DMS 273 treated with DMSO at 0.1 percent for 48 hours (cell line): Measurements from ENCODE around the gene DENND1A.
"Not testable (repeated sequence)": the region's sequence is repeated elsewhere in the genome, so short reads cannot be mapped to it uniquely, and the experiment has no call there.

ENCODE experiments used
- DNase-seq: peaks from one replicate; lab custom pipeline; 2025; lab: John Stamatoyannopoulos, UW

DENND1A gene

DNA sequence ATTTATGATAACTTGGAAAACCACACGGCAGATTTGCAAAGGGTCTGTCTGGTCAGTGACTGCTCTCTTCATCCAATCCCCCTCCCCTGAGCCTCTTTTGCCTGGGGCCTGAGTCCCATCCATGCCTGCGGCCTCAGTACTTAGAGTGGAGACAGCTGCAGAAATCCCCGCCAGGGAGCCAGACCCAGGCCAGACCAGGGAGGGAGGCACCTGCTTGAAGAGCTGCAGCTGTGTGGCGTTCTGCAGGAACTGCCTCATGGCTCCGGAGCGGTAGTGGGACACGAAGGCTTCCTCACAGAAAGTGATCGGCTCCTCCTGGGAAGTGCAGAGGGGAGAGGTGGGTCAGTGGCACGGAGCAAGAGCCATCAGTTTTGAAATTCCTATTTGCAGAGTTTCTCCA, 472.3 kb downstream of the DENND1A start:
- no peak for DNase-seq

DNA sequence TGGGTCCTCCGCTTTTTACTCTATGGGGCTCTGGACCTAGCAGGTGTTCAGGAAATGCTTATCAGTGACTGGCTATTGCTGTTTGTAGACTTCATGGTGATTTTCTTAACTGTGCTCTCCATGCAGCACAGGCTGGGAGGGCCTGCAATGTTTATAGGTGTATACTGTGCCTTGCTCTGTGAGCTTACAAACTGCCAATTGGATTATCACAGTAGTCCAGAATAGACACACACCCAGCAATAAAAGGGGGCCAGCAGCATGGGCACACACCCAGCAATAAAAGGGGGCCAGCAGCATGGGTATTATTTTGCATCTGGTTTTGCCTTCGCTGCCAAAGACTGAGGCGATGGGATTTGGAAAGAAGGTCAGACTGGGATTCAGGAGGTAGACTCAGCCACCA, 473.9 kb downstream of the DENND1A start:
- DNase-seq: no peak

DNA sequence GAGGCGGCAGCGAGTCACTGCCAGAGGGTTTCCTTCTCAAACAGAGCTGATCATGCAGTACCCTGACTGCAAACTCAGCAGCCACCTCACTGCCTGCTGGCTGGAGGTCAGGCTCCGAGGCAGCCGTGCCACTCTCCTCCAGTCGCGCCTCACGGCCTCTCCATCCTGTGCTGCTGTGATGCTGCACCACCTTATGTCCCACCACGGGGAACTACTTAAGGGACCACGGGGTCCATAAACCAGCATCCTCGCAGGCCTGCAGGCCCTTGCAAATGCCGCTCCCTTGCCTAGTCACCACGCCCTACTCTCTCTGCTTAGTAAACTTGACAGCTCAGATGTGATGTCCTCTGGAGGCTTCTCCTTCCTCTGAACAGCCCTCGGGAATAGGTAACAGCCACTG, 474.7 kb downstream of the DENND1A start:
- DNase-seq: no peak

DNA sequence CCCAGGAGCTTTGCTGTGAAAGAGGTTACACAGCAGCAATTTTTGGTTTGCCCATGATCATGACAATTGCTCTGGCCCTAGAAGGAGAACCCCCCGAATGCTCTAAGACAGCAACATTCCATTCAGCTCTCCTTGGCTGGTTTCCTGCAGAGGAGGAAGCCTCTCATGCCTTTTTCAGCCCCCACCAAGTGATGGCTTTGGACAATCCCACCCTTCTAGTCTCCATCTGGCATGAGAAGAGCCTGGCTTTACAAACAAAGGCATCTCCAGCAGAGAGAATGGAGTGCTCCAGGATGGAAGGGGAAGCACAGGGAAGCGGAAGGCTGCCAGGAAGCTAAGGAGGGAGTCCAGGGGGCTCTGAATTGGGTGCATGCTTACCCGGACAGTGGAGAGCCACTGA, 475.6 kb downstream of the DENND1A start:
- DNase-seq: no peak

DNA sequence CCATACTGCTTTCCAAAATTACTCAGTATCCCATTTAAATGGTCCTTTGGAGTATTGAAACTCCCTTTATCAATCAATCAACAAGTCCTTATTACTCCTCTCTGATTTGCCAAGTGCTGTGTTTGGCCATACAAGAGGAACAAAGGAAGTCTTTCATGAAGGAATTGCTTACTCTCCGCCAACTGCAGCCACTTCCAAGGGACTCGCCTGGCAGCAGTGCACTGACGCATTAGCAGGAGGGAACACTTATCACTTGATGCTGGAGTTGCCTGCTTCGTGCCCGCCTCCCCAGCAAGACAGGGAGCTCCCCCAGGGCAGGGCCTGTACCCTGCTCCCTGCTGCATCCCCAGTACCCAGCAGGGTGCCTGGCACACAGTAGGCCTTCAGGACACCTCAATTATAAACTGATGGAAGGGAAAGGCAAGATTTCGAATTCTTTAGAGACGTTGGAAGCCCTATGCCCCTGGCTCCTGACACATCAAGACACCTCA, 476.1 kb downstream of the DENND1A start:
- DNase-seq: no peak

DNA sequence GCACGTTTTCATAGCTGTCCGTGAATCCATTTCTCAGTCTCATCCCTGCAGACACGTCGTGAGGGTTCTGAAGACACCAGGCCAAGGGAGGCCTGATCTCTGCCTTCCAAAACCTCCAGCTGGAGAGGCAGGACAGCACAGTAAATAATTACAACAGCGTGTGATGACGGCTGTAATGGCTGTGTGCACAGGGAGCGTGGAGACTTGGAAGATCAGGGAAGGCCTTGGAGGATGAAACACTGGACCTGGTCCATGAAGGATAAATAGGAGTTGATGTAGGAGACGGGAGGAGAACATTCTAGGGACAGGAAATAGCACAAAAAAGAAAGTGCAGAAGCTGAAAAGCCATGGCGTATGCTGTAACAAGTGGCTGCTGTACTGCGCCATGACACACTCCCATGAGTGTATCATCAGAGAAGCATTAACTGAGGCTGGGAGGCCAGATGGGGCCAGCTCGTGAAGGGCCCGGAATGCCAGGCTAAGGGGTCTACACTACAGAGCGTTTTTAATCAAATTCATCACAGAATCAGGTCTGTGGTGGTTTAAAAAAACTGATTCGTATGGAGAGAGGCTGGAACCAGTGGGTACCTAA, 476.8 kb downstream of the DENND1A start:
- no peak for DNase-seq

DNA sequence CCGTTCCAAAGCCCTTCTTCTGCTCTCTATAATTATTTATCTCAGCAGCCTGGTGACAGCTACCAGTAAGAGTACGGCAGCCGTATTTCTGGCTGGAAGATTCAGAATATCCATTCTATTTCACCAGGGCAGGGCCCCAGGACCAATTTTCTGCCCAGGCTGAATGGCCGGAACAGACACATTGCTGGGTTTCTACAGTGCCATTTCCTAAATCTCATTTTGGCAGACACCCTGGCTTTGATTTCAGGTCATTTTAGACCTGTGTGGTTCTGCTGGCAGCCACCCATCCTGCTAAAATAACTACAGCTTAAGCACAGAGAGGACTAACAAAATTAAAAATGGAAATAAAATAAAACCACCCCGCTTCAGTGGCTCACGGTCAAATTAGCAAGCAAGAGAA, 478.9 kb downstream of the DENND1A start:
- DNase-seq: no peak

DNA sequence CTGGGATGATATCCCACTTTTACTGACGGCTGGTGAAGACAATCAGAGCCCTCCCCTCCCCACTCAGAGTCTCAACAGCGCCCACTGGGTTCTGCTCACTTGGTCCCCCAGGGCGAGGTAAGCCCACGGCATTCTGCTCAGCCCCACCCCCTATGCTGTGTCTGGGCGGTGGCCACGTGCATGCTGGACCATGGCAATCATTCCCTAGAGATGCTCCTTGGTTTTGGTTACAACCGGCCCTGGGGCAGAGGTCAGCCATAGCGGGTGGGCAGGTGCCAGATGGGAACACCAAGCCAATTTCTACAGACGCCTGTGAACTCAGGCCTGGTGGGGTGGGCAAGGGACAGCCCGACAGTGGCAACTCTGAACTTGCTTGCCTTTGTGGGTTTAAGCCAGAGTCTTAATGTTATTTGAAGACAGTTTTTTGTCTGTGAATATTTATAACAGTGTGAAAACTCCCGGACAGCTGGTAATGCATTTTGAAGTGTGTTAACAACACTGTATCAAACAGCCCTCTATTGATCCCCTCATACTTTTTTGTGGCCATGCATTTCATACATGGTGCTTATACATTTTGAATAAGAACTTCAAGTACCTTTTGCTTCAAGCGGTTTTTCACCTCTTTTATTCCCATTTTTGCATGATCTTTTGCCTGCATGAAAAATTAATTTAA, 479.7 kb downstream of the DENND1A start:
- no peak for DNase-seq

DNA sequence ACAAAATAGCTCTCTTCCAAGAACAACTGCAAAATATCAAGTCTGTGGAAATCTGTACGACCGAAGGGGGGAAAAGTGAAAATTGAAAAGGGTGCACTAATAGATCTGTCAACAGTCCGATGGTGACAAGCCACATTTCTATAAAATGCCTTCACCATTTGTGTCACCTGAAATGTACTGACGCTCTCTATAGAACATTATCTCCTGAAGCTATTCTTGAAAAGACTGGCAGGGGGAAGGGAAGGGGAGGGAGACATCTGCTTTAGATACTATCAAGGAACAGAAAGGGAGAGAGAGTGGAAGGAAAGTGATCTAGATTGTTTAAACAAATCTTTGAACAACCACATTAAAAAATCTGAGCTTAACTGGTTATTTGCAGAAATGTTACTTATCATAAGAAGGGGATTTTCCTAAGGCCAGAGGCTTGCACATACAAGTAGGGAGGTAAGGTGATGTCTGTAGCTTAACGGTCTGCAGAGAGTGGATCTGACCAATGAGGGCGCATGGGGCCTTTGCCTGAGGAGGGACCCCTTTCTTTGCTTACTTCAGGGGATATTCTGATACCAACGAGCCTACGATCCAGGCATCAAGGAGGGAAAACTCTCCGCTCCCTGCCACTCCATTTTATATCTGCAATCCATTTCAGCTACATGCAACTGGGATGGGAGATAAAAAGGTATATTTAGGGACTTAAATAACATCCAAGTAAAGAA, 481.8 kb downstream of the DENND1A start:
- no peak for DNase-seq

DNA sequence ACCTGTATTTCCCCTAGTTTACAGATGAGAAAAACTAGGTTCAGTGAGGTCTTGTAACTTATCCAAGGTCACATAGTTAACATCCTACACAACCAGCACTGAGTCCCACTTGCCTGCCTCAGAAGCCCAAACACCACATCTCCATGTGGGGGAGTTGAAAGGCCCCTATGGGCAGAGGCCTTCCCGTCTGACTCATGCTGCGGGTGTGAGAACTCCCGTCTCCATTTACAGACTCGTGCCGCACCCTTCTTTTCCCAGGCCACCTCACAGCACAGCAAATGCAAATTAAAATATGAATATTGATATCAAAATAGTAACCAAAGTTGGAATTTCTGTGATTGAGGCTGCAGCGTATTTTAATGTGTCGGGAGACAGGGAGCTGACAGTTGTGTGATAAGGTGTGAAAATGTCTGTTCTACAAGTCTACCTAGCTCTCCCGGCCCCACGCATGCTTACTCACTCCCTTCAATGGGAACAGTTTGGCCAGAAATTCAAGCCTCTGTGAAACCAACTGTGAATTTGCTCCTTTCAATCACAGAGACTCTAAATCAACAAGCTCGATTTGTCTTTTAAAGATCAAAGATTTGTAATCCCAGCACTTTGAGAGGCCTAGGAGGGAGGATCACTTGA, 483.8 kb downstream of the DENND1A start:
- DNase-seq: no peak

DNA sequence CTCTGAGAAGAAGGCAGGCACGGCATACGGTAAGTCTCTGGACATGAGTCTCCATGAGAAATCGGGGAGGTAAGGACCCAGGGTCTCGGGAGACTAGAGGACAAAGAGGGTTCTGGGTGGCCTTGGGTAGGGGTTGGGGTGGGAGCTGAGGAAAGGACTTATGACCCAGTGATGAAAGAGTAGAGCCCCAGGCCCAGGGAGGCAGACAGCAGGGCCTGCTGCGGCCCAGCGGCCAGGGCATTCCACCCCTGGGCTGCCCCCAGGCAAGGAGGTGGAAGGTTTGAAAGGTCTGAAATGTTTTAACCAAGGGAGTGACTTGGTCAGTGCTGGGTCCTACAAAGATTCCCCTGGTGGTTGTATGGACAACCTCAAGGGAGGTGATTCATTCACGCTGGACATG, 484.8 kb downstream of the DENND1A start:
- DNase-seq: no peak

DNA sequence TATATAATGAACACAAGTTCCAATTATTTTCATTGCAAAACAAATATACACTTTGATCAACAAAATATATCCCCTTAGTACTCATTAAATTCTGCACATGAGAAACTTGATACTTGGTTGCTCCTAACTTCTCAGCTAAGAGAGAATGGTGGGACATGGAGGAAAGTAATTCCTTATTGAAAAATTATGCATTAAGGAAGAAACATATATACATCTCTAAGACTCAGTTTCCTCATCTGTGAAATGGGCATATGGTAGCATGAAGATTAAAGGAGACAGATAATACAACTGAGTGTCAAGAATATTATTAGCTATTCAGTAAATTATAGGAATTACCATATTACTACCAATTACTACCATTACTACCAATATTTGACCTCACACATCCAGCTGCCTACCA, 488.2 kb downstream of the DENND1A start:
- no peak for DNase-seq

DNA sequence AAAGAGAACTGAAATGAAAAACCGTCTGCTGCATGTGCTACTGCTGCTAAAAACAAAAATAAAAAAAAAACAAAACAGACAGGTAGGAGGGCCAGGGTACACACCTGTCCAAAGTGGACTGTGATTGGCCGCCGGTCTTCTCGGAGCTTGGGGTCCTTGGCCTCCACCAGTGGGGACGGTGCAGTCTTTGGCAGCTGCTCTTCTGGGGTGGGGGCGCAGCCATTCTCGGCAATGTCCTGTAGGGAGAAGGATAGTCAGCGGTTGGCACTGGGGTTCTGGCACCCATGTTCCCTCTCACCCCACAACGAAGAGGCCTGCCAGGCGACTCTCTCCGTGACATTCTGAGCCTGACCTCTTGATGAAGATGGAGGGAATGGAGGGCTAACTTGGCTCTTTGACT, 489.7 kb downstream of the DENND1A start:
- DNase-seq: no peak

DNA sequence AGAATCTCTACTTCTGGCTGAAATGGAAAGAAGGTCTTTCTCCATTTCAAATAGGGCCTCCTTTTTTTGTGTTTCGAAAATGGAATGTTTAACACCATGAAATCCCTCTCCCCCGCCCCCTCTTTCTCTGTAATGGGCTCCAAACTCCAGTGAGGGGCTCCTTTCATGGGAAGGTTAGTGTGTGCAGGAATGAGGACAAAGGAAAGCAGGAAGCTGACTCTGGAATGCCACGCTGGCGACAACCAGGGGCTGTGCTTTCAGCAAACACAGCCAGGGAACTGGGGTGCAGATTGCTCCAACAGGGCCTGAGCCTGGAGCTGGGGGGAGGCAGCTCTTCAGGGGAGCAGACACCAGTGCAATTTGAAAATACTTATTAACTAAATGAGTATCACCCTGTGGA, 491.1 kb downstream of the DENND1A start:
- DNase-seq: no peak

DNA sequence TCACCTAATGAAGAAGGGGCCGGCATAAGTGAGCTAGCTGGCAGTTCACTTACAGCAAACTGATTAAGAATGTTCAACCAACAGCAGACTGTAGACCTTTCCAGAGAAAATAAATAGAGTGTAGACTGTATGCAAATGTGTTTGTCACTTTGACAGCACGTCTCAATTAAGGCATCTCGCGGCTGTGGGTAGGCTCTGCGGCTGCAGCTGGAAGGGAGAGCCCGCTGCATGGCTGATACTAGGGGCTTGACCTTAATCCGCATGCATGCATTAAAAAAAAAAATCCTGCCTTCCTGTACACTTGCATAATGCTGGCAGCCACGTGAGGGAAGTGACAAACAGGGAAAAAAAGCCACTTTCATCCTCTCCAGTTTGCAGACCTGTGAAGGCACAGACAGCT, 491.6 kb downstream of the DENND1A start:
- no peak for DNase-seq

DNA sequence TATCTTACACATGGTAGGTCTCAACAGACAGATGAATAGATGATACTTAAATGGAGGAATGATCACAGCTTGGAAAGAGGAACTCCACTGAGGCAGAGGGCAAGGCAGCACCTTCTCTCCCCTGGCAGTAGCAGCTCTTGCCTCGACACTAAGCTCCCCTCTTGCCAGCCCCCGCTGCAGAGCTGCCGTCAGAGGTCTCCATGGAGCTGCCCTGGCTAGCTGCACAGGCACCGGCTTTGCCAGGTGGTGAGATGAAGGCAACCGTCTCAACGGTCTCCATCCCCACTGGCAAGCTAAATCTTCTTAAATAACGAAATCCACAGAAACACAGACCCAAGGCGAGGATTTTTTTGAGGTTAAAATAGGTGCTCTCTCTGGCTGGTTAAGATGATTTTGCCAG, 492.7 kb downstream of the DENND1A start:
- DNase-seq: no peak

DNA sequence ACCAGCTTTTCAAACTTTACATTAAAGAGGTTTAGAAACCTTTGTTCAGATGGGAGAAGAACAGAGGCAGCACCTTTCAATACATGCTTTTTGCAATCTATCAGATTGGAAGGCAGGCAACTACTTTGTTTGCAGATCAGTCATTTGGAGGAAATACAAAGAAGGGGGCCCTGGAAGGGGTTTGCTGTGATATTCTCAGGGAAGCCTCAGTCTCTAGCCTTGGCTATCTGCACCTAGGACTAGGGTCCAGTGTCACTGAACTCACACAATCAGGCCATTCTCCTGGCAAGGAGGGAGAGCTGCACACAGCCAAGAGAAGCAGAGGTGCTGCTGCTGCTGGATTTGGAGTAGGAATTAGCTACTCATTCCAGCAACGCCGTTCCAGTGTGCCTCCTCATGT, 494.5 kb downstream of the DENND1A start:
- no peak for DNase-seq

DNA sequence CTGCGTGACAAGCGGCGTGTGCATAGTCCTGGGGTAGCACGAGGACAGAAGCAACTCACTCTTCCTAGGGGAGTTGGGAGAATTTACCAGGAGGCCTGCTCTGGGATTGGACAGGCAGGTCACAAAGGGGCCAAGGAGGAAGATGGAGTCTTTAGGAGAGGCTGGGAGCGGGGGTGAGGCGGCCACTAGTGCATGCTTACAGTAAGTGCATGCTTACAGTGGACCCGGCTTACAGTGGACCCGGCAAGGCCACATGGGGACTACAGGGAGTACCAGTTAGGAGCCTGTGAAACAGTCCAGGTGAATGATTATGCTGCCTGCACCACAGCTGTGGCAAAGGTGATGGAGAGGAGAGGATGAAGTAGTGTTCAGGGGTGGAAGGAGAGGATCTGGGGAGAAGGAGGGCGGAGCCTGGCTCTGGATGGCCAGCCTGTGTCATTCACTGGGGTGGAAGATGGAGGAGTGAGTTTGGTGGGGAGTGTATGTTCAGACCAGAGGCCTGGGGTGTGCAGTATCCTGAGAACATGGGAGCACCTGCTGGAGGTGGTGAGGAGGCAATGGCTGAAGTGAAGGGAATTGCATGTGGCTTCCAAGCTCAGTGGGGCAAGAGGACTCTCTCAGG, 495.2 kb downstream of the DENND1A start:
- DNase-seq: no peak

DNA sequence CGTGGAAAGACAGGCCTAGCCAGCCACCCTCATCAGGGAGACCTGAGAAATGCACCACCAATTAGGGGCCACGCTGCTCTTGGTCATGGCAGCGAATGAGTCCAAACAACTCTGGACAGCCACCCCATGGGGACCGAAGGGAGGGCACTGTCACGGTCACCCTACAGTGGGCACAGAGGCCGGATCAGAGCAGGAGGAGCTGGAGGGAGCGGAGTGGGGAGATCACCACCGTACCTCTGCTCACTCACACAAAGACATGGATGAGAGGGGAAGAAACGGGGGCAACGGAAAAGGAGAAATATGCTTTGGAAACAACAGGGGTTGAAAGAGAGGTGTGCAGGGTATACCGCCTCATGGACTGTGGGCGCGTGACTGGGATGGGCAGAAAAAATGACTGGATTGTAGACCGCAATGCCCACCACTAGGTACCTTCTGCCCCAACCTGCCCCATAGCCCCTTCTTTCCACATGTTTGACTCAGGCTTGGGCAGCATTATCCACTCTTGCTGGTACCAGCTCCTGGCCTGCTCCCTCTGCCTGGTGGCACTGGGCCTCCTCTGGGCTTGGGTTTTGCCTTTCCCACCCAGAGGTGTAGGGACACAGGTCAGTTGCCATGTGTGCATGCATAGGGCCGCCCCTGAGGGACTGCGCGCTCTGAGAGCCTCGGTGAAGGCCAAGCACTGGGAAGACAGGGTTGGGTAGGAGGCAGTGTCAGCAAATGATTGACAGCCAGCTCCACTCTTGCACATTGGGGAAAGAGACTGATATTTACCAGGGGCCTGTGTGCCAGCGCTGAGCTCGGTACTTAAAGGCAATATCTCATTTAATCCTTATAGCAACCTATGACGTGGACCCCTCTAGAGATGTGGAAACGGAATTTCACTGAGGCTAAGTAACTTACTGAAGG, 497.3 kb downstream of the DENND1A start:
- no peak for DNase-seq

DNA sequence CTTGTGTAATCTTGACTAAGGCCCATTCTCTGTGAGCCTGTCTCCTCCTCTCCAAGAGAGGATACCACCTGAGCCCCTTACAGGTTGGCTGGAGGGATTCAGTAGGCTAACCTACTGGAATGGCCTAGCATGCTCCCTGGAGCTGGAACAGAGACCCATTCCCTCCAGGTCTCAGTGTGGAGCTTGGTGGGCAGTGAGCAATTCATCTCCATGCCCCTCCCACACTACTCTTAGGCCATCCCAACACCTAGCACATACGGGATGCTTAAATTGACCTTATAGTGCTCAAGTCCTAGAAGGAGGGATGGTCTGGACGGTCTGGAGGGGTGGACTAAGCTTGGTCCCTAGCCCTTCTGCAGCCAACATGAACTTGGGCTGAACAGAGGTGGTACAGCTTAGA, 498.3 kb downstream of the DENND1A start:
- no peak for DNase-seq

DNA sequence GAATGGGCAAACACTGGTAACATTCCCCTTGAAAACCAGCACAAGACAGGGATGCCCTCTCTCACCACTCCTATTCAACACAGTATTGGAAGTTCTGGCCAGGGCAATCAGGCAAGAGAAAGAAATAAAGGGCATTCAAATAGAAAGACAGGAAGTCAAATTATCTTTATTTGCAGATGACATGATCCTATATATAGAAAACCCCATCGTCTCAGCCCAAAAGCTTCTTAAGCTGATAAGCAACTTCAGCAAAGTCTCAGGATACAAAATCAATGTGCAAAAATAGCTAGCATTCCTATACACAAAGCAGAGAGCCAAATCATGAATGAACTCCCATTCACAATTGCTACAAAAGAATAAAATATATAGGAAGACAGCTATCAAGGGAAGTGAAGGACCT, 501.5 kb downstream of the DENND1A start:
- not testable (repeated sequence) for DNase-seq
